ENCODE results near the gene CCK.

- TF ChIP-seq POLR2A (IDR thresholded peaks at IDR 0.05), result no peak
- TF ChIP-seq CTCF (IDR thresholded peaks at IDR 0.05), result no peak
- TF ChIP-seq POLR2AphosphoS5 (IDR thresholded peaks at IDR 0.05; ENCODE audit: insufficient read depth in 1 of 2, low read depth in 1 of 2), result no peak
Measured at GRCh38 chr3:42226470-42227425, 39.2 kb downstream of the CCK start.
